GM19099 (cell line): ENCODE data around the gene MAGI2.

Source experiments
- POLR2A ChIP-seq: IDR thresholded peaks from 3 replicates; pipeline ENCODE4 v1.6.1; 2011; ENCODE audit warnings: low read depth; ENCODE audit not compliant: insufficient read length; ENCODE audit errors: extremely low read depth

The MAGI2 gene

DNA sequence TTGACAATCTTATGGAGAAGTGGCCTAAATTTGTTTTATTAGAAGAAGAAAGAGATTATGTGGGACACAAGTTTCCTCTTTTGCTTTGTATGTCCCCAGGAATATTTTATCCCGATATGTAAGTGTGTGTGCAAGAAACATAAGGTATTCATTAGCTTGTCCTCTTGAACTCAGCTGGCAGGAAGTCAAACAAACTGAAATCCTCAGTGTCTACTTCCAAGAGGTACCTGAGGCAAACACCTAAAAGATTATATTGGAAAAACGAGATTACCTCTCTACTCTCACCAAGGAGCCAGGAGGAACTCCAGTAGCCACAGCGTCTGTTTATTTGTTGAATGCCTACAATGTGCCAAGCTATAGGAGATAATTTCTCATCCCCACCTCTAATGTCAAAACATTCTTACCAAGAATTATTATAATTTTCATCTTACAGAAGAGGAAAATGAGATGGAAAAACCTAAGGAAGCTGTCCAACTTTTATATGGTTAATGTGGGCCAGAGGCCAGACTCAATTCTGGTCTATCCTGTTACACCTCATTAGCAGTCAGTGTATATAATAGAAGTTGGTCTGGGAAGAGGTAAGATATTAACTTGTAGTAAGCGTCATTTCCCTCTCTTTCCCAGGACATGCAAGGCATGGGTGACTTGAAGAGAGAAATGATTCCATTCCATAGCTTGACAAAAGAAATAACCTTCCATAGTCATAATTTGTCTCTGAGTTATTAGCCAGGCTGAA, 692.7 kb downstream of the MAGI2 start:
- no peak for TF ChIP-seq POLR2A

DNA sequence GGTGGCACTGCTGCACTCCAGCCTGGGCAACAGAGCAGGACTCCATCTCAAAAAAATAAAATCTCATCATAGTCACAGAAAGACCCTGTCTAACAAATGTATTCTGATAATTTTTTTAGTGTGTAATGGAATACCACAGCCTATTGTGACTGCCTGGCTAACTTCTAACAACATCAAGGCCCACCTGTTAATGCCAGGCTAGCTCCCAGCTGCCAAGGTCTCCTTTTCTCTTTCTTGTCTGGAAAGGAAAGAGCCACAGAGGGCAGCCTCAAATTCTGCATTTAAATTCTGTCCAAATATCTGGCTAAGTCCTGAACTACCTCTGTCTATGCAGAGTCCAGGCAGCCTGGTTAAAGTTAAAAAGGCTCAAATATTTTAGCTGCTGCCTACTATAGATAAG, 700.9 kb downstream of the MAGI2 start:
- TF ChIP-seq POLR2A, result no peak

DNA sequence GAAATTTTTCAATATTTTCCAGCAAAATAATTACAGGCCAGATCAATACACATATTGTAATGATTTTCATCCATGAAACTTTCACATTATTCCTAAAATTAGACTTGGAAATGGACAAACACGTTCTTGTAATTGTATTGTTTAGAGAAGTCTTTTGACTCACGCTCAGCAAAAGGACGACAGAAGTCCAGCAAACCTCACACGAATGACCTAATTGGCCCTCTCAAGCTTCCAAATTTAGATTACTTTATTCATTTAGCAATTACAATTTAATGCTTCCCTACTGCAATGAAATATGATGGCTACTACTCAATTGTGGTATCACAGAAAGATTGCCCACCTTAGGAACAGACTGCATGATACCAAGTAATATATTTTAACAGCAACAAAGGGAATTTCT, 702.2 kb downstream of the MAGI2 start:
- TF ChIP-seq POLR2A, result no peak

DNA sequence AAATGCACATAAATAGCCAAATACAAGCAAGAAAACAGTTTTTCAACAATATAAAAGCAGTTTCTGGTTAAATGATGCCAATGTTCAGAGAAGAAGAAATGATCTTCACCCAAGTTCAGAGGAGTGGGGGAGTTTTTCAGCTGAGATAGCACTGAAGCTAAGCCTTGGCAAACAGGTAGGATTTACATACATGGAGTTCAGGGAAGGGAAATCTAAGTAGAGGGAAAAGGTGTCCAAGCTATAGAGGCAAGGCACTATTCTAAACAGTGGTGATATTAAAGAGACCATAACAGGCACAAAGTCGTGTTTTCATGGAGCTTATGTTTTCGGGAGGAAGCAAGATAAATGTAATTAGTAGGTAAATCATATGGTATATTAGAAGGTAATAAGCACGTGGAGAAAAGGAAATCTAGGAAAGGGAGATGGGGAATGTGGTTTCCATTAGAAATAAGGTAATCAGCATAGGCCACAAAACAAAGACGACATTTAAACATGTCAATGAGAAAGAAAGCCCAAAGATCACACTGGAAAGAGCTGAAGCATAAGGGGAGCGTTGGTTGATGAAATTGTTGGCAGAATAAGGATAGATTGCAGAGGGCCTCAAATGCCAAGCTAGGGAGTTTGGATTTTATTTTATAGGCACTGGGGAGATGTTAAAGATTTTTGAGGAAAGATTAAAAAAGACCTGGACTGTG, 704.3 kb downstream of the MAGI2 start:
- no peak for TF ChIP-seq POLR2A

GRCh38 chr7:78747592-78747991, 705.9 kb downstream of the MAGI2 start:
- no peak for TF ChIP-seq POLR2A

GRCh38 chr7:78746301-78746700, 707.2 kb downstream of the MAGI2 start:
- no peak for TF ChIP-seq POLR2A

DNA sequence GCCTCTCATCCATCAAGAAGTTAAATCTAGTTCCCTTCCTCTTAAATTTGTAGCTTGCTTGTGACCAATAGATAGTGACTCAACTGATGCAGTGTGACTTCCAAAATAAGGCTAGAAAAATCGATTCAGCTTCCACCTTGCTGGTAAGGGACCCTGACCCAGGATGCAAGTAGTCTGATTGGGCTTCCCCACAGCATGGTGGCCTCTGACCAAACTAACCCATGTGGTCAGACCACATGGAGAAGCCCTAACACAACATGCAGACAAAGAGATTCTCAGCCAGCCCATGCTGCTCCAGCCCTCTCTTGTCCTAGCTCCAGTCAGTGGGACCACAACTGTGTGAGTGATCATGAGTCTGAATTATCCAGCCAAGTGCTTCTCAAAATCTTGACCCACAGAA, 710.8 kb downstream of the MAGI2 start:
- no peak for TF ChIP-seq POLR2A

DNA sequence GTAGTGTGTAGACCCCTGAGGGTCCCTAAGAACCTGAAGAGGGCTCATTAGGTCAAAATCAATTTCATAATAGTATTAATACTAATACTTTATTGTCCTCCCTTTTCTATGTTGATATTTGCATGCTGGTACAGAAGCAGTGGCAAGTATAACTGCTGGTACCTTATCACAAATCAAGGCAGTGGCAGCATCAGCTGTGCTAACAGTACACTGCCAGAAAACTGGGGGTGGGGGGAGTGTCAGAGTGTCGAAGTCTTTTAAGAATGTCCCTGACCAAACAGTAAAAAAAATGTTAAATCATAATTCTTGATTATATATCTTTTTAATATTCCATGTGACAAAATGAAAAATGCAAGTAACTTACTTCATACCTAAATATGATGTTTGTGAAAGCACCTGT, 716.9 kb downstream of the MAGI2 start:
- TF ChIP-seq POLR2A, result no peak

DNA sequence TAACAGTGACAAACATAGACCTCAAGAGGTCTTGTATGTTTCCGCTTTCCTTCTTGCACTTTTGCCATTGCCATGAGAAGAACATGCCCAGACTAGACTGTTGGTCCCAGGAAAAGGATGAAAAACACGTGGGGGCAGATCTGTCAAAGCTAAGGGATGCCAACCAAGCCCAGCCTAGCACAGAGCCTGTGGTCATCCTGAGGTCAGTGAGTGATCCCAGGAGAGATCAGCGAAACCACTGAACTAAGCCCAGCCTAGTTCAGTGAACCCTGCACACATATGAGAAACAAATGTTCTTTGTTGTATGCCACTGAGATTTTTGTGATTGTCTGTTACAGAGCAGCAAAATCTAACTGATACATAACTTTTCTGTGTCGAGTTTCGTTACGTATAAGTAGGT, 718.8 kb downstream of the MAGI2 start:
- no peak for TF ChIP-seq POLR2A

DNA sequence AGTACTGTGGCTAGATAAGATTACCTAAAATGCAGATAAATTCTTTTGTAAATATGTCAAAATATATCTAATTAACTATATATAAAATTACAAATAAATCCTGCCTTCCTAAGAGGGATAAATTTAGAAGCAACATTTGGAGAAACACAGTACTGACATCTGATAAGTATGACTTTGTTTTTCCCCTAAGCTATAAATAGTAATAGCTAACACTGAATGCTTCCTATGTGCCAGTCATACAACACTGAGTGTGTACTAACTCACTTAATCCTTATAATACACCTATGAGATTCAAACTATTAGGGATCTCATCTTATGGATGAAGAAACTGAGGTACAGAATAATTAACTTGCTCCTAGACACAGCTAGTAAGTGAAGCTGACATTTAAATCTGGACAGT, 733.4 kb downstream of the MAGI2 start:
- TF ChIP-seq POLR2A, result no peak

DNA sequence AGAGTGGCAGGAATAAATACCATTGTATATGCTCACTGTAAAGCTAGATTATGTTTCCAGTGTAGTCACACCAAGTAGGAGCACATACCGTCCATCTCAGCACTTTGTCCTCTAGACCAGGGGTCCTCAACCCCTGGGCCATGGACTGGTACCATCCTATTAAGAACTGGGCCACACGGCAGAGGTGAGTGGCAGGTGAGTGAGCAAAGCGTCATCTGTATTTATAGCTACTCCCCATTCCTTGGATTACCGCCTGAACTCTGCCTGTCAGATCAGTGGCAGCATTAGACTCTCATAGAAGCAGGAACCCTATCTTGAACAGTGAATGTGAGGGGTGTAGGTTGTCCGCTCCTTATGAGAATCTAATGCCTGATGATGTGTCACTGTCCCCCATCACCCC, 735.3 kb downstream of the MAGI2 start:
- no peak for TF ChIP-seq POLR2A

DNA sequence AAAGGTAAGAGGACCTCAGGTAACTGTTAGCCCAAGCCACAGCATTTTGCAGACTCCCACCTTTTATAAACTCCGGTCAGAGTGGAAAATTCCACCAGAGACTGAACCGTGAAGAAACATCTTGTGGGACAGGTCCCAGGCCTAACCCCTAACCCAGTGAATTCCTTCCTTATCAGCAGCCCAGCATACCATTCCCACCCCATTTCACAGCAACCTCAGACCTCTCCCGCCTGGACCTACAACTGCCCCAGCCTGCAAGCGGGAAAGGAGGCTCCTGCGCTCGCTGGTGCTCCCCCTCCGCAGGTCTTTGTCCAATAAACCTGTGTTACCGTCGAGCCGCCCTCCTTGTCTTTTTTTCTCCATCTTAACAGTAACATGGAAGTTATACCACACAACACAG, 736.6 kb downstream of the MAGI2 start:
- TF ChIP-seq POLR2A, result no peak

- no peak for TF ChIP-seq POLR2A
Measured at GRCh38 chr7:78714356-78714755, 739.1 kb downstream of the MAGI2 start.

DNA sequence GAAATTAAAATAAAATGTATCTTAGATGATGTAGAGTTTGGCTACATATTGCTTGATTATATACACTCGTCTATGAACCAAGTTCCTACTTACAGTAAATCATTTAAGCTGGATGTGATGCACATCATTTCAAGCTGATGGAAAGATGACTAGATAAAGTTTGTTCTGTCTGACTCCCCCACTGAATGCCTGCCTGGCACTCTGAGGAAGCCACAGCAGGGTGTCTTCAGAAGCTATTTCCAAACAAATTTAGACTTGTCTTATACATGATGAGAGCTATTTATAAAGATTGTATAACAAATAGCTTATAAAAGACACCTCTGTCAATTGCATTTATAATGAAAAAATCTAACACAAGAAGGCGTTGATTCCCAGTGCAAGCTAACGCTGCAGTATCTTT, 741.4 kb downstream of the MAGI2 start:
- no peak for TF ChIP-seq POLR2A

GRCh38 chr7:78709658-78710057, 743.8 kb downstream of the MAGI2 start:
- TF ChIP-seq POLR2A, result no peak

- TF ChIP-seq POLR2A, result no peak
Measured at GRCh38 chr7:78704504-78704903, 749.0 kb downstream of the MAGI2 start.
